Stimulated activated CD4-positive, alpha-beta T cell treated with anti-CD3 and anti-CD28 coated beads, Interleukin-4, amount 100 ng/mL, for 48 hours (primary cell): ENCODE results near the gene SPECC1L.
"Not testable (repeated sequence)": the region's sequence is repeated elsewhere in the genome, so short reads cannot be mapped to it uniquely, and the experiment has no call there.

Experiments used
- DNase-seq, 2 donors: peaks; one replicate each; pipeline ENCODE4 v3.0.0-alpha.2; 2020; ENCODE audit warnings: low read depth in 2 of 2

Gene SPECC1L, protein sequence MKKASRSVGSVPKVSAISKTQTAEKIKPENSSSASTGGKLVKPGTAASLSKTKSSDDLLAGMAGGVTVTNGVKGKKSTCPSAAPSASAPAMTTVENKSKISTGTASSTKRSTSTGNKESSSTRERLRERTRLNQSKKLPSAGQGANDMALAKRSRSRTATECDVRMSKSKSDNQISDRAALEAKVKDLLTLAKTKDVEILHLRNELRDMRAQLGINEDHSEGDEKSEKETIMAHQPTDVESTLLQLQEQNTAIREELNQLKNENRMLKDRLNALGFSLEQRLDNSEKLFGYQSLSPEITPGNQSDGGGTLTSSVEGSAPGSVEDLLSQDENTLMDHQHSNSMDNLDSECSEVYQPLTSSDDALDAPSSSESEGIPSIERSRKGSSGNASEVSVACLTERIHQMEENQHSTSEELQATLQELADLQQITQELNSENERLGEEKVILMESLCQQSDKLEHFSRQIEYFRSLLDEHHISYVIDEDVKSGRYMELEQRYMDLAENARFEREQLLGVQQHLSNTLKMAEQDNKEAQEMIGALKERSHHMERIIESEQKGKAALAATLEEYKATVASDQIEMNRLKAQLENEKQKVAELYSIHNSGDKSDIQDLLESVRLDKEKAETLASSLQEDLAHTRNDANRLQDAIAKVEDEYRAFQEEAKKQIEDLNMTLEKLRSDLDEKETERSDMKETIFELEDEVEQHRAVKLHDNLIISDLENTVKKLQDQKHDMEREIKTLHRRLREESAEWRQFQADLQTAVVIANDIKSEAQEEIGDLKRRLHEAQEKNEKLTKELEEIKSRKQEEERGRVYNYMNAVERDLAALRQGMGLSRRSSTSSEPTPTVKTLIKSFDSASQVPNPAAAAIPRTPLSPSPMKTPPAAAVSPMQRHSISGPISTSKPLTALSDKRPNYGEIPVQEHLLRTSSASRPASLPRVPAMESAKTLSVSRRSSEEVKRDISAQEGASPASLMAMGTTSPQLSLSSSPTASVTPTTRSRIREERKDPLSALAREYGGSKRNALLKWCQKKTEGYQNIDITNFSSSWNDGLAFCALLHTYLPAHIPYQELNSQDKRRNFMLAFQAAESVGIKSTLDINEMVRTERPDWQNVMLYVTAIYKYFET

DNA sequence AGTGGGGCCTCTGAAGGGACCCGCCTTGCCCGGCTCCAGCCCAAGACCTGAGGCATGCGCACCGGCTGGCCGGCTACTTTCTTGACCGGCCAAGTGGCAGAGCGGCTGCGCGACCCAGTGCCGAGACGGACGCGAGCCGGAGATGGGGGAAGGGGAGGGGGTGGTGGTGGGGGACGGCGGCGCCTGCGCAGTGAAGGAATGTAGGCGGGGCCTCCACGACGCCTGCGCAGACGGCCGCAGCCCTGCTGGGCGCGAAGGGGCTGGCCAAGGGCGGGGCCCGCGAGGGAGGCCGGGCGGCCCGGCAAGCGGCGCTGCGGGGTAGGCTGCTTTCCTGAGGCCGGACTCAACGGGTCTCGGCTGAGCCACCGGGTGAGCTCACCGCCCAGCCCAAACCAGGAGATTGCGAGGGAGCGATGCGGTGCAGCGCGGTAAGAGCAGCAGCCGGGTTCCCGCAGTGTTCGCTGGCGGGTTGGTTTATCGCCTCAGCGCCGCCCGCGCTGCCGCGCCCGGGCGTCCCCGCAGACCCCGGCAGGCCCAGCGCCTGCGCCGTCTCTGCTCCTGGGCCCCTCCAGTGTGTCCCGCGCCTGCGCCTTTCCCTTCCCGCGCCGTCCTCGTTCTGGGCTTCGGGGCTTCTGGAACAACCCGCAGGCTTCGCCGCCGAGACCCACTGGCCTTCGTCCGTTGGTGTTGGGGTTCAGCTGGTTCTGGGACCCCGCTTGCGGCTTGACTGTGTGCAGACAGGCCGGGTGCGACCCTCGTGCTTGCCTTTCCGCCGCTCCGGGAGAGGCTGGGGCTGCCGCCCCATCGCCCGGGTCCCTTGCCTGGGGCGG, at the start of gene SPECC1L:
Gene SPECC1L (plus strand): TSS at position 276 of the 830 bp plus-strand sequence. CDS start 31,401 bp downstream, outside the sequence.
- DNase-seq: peak; percentile 85 to 88

DNA sequence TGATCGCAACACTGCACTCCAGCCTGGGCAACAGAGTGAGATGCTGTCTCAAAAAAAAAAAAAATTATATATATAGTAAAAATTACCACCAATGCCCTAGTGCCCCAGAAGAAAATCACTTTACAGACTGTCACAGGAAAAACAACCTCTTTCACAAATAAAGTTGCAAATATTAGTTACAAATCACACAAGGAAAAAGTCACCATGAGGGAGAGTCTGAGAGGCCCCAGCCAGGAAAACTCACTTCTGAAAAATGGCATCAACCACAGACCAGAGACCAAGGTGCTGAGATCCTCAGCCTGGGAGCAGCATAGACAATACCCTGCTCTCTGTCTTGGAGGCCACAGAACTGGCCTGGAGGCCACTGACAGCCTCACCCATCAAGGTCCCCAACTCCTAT, 46.2 kb upstream of the SPECC1L start:
- no peak for DNase-seq

DNA sequence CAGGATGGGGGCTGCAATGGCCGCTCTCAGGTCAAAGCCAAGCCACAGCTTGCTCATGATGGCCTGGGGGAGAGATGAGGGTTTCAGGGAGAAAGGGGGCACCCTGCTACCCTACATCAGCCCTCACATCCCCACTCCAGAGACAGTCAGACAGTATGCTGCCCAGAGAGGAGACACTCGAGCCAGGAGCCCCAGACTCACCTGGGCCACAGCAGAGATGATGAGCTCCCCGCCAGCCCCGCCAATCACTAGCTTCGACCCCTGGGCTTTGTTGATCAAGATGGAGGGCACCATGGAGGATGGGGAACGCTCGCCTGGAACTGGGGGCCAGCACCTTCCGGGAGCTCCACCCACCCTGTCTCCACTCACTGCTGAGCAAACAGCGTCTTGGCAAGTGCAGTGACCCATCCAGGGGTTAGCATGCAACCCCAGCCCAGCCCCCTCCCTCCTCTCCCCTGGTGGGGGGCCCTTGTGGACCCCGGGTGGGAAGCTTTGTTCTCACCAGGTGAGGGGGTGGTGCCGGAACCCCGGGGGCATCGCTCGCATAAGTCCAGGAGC, 45.5 kb upstream of the SPECC1L start:
- no peak for DNase-seq

DNA sequence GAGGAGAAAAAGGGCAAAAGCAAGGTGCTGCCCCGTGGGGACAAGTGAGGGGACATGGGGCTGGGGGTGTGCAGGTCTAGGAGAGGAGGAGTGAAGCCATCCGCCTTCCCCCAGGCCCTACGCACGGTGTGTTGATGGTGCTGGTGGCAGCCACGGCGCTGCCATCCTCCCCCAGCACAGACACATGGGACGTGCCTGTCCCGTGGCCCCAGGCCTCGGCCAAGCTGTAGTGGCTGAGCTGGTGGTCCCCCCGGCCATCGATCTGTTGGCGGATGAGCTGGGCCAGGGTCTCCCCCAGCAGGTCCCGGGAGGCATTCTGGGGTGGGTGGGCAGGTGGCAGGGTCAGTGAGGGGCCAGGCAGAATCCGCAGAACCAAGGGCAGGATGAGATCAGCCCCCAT, 44.7 kb upstream of the SPECC1L start:
- no peak for DNase-seq

DNA sequence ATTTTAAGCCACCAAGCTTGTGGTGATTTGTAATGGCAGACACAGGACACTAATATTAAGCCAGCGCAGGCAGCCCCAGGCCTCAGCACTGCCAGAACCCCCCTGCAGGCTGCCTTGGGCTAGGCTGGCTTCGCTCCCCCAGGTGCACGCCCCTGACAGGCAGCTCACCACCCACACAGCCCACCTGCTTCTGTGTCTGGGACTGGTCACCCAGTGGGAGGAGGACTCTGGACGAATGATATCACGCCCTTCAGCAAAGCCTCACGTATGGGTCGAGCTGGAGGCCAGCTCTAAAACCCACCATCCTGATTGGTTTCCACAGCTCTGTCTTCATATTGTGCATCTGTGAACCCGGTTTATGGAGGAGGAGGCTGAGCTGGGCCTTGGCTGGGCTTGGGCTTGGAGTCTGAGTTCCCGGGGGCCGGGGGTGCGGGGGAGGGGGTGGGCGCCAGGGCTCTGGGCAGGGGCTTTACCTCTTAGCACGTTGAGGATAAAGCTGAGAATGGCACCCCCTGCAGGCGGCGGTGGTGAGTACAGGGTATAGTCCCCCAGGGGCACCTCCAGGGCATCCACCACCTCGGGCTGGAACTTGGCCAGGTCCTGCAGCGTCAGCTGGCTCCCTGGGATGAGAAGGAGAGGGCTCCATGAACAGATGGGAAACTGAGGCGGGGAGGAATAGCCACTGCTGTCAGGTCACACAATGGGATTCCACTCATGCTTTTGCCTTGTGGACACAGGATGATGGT, 39.5 kb upstream of the SPECC1L start:
- DNase-seq: peak; percentile 62 to 74

DNA sequence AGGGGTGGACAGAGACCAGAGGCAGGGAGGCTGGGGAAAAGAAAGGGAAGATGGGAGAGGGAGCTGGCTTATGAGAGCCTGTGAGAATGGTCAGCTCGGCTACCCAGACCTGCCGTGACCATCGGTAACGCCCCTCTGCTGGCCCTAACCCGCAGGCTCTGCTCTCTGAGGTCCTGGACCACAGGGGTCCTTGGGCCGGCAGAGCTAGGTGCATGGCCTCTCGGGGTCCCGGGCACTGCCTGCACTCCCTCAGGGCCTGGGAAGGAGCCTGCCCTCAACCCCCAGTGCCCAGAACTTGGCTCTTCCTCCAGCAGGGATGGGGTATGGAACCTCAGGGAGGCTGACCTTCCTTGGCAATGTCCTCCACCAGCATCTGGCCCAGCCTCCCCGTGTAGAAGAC, 38.9 kb upstream of the SPECC1L start:
- DNase-seq: no peak

DNA sequence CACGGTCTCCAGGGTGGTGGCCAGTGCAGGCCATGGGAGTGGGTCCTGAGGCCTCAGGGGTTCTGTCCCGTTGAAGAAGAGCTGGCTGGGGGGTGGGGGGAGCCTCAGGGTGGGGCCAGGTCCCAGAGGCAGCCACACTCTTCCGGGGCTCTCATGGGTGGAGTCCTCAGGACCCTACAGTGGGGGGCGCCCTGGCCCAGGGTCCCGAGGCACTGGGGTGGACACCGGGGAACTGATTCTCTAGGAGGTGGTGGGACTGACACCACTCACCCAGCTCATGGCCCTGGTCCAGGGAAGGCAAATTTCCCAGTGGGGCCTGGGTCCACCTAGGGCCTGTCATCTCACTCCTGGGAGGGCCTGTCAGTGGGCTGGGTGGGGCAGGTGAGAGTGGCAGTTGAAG, 38.5 kb upstream of the SPECC1L start:
- DNase-seq: no peak

DNA sequence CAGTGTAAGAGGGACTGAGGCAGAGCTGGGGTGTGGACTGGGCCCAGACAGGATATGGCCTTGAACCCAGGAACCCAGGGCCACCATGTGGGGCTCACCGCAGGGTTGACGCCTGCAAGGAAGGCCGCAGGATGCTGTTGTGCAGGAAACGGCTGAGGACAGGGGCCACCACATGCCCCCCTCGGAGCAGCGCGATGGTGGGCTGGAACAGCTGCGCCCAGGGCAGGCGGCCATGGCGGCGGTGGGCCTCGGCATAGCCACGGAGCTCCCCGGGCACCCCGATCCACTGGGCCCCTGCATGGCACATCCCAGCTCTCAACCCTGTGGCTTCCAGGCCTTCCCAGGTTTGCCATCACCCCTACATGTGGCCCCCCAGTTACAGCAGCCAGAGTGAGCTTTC, 37.9 kb upstream of the SPECC1L start:
- no peak for DNase-seq

DNA sequence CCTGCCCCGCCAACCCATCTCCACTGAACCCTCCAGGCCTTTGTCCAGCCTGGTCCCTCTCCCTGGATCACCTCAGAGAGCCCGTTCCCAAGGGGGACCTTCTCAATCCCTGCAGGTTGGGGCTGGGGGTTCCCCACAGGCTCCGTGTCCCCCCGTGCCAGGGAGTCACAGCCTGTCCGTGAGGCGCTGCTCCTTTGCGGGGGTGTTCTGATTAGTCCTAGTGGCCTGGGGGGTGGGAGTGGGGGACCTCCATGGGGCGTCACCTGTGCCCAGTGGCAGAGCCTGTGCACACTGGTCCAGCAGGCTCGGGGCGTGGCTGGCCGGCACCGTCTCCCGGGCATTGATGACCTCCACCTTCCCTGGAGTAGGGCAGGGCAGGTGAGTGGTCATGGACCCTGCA, 37.4 kb upstream of the SPECC1L start:
- no peak for DNase-seq

DNA sequence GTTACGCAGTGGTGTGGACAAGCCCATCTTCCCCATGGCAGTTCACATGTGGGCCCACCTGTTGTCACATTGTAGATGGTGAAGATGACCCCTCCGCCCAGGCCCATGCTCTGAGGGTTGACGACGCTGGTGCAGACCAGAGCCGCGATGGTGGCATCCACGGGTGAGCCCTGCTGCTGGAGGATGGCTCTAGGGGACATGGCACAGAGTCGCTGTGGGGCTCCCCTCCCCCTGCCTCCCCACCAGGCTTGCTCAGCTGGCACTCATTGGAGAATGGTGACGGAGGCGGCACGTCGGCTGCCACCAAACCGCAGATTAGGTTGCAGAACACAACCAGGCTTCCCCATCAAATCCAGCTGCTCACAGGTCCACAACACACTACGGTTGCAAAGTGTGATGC, 36.8 kb upstream of the SPECC1L start:
- DNase-seq: no peak

DNA sequence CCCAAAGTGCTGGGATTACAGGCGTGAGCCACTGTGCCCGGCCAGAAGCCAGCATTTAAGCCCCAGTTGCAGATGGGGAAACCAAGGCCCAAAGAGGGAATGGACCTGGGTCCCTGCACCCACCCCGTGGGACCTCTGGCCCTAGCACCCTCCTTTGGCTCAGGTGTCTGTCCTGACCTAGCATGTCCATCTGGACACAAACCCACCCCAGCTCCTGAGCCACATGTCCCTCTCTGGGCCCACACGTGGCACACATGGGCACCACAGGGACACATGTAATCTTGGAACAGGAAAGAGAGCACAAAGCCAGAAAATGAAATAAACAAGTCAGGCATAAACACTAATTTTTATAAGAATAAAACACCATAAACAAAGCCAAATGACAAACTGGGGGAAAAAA, 35.3 kb upstream of the SPECC1L start:
- no peak for DNase-seq

DNA sequence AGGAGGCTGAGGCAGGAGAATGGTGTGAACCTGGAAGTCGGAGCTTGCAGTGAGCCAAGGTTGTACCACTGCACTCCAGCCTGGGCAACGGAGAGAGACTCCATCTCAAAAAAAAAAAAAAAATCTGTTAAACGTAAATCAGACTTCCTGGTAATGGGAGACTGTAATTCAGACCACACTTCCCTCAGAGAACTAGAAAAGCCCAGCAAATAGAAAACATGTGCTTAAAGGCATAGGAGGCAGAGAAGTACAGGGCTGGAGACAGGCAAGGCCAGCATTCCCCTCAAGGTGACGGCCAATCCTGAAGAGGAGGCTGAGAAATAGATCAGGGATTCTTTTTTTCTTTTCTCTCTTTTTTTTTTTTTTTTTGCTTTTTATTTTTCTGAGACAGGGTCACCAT, 34.0 kb upstream of the SPECC1L start:
- DNase-seq: no peak

DNA sequence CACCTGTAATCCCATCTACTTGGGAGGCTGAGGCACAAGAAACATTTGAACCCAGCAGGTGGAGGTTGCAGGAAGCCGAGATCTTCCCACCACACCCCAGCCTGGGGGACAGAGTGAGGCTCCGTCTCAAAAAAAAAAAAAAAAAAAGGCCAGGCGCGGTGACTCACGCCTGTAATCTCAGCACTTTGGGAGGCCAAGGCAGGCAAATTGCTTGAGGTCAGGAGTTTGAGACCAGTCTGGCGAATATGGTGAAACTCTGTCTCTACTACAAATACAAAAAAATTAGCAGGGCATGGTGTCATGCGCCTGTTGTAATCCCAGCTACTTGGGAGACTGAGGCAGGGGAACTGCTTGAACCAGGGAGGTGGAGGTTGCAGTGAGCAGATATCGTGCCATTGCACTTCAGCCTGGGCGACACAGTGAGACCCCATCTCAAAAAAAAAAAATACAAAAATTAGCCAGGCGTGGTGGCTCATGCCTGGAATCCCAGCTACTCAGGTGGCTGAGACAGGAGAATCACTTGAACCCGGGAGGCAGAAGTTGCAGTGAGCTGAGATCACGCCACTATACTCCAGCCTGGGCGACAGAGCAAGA, 32.4 kb upstream of the SPECC1L start:
- DNase-seq: not testable (repeated sequence)

DNA sequence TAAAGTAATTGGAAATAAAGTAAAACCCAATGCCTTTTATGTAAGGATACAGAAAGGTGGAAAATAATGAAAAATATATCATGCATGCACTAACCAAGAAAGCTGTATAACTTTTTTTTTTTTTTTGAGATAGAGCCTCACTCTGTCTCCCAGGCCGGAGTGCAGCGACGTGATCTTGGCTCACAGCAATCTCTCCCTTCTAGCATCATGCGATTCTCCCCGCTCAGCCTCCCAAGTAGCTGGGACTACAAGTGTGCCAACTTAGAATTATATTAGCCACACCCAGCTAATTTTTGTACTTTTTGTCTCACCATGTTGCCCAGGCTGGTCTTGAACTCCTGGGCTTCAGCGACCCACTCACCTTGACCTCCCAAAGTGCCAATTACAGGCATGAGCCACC, 30.2 kb upstream of the SPECC1L start:
- no peak for DNase-seq

DNA sequence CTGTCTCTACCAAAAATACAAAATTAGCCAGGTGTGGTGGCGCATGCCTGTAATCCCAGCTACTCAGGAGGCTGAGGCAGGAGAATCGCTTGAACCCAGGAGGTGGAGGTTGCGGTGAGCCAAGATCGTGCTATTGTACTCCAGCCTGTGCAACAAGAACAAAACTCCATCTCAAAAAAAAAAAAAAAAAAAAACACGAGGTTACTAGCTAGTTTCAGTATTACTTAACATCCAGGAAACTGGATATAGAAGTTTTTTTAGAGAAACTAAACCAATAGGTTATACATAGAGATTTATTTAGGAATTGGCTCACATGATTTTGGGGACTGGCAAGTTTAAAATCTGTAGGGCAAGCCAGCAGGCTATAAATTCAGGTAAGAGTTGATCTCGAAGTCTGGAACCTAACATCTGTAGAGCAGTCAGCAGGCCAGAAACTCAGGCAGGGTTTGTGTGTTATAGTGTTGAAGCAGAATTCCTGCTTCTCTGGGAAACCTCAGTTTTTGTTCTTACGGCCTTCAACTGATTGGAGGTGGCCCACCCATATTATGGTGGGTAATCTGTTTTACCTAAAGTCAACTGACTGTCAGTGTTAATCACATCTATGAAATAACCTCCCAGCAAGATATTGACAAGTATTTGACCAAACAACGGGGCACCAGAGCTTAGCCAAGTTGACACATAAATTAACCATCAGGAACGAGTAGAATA, 29.5 kb upstream of the SPECC1L start:
- DNase-seq: not testable (repeated sequence)

DNA sequence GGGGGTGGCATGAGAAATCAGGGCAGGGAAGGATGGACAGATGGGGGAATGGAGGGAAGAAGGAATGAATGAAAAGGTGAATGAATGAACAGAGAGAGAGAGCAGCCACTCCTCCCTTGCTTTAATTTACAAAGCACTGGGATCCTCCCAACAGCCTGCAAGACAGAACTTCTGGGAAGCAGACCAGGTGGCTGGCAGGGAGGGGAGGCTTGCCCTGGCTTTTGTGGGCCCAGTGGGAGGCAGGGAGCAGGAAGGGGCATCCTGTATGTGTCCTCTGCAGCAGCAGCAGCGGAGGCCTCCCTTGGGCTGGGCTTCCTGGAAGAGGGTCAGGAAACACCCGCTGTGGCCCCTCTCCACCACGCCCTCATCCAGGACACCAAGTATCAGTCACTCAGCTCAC, 27.2 kb upstream of the SPECC1L start:
- not testable (repeated sequence) for DNase-seq

DNA sequence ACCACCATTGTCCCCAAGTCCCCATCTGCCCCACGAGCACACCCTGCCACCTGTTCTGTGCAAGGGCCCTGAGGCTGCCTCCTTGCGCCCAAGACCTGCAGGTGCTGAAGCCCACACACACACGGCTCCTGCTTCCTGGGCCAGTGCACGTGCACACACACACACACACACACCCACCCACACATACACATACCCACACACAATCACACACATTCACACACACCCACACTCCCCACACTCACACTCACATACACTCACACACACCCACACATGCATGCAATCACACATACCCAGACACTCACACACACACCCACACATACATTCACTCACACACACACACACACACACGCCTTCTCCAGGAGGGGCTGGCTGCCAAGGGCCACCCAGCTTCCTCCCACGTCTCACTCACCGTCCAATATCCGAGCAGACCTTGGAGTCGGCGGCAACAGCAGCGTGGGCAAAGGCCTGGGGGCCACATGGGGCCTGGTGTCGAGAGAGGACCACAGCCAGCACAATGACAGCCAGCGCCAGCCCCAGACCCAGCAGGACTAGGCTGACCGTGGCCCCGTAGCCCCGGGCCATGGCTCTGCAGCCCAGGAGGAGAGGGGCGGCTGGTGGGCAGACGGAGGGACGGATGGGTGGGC, 26.4 kb upstream of the SPECC1L start:
- no peak for DNase-seq

DNA sequence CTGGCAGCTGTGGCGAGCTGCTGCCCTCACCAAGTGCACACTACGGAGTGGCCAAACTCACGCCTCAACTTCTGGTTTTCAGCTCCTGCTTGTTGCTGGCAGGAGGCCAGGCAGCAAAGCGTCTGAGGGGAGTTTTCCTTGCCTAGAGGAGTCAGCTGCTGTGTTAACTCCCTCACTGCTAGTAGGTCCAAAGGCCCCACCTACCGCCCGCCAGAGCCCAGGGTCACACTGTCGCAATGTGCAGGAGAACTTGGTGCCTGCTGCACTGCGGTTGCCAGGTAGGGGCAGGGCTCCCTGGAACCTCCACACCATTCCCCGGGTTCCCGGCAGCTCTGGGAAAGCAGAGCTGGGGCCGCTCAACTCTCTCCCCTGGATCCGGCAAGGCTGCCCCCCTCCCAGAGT, 25.6 kb upstream of the SPECC1L start, which contains the start of gene GGT5:
Gene GGT5 (minus strand): TSS at position 53 of the 402 bp plus-strand sequence. CDS start 357 bp downstream, outside the sequence.
- not testable (repeated sequence) for DNase-seq
